SJCRH30 (cell line): ENCODE results near the gene ZNF500. TPM values are rescaled to one million over a fixed set of nuclear protein-coding genes. Genes with fewer than 3 reads are reported as not detected.
"Not testable (repeated sequence)": the region's sequence is repeated elsewhere in the genome, so short reads cannot be mapped to it uniquely, and the experiment has no call there.

Source experiments
- DNase-seq, 2 experiments: peaks; one replicate each; pipeline ENCODE4 v3.0.0-alpha.2; 2015 to 2020
- H3K27ac ChIP-seq: fragments of 250-450 bp; sonication (Bioruptor Pico); 2 replicates; pipeline ENCODE4 v1.5.1; 2020; ENCODE audit warnings: mild to moderate bottlenecking, moderate library complexity
- H3K27me3 ChIP-seq: fragments of 250-450 bp; sonication (Bioruptor Pico); 2 replicates; pipeline ENCODE4 v1.5.1; 2020; ENCODE audit warnings: mild to moderate bottlenecking, moderate library complexity
- H3K36me3 ChIP-seq: fragments of 250-450 bp; sonication (Bioruptor Pico); 2 replicates; pipeline ENCODE4 v1.5.1; 2020; ENCODE audit warnings: mild to moderate bottlenecking, moderate library complexity
- H3K4me1 ChIP-seq: fragments of 250-450 bp; sonication (Bioruptor Pico); 2 replicates; pipeline ENCODE4 v1.5.1; 2020; ENCODE audit warnings: mild to moderate bottlenecking, moderate library complexity
- H3K4me3 ChIP-seq: fragments of 250-450 bp; sonication (Bioruptor Pico); 2 replicates; pipeline ENCODE4 v1.5.1; 2020; ENCODE audit warnings: mild to moderate bottlenecking, moderate library complexity
- H3K9me3 ChIP-seq: fragments of 250-450 bp; sonication (Bioruptor Pico); replicated peaks from 2 replicates; pipeline ENCODE4 v1.5.1; 2020; ENCODE audit warnings: mild to moderate bottlenecking, moderate library complexity
- total RNA-seq: library from RNA; depleted of rRNA; stranded (reverse); fragments of >200 nt; shearing (Covaris generic); gene quantifications from 2 replicates; pipeline ENCODE4 v1.2.3, GENCODE V29; 2014

The ZNF500 gene
- total RNA-seq, 1 experiment from 2014 or later: 7.6 TPM

- Histone ChIP-seq H3K4me1 (peaks cover 11% of the 10 kb centered on the region), H3K27me3 (no peaks in the 10 kb centered on the region), H3K4me3 (no peak within 1 kb of the TSS), H3K36me3 (no peaks in the 10 kb centered on the region), H3K9me3 (no peaks in the 10 kb centered on the region), H3K27ac (no peak within 1 kb of the TSS)
- DNase-seq: no peak
Observed at GRCh38 chr16:4787627-4788482, 20.9 kb upstream of the ZNF500 start, which contains the start of gene SEPTIN12. SEPTIN12 (minus strand) TSS chr16:4788345; CDS start chr16:4787645, 700 bp downstream.

GRCh38 chr16:4787068-4787467, 20.1 kb upstream of the ZNF500 start:
- no peak overlapping the region for H3K27ac ChIP-seq
- H3K4me3 ChIP-seq: no peak overlapping the region
- DNase-seq: no peak
- H3K4me1 ChIP-seq: peaks cover 11% of the 10 kb centered on the region
- H3K9me3 ChIP-seq: no peaks in the 10 kb centered on the region
- no peaks in the 10 kb centered on the region for H3K36me3 ChIP-seq
- H3K27me3 ChIP-seq: no peaks in the 10 kb centered on the region

GRCh38 chr16:4785758-4786433, 18.9 kb upstream of the ZNF500 start:
- DNase-seq: no peak
- Histone ChIP-seq H3K27ac (no peak overlapping the region), H3K36me3 (no peaks in the 10 kb centered on the region), H3K27me3 (no peaks in the 10 kb centered on the region), H3K4me1 (peaks cover 9% of the 10 kb centered on the region), H3K9me3 (no peaks in the 10 kb centered on the region), H3K4me3 (no peak overlapping the region)

- H3K4me3 ChIP-seq: not testable (repeated sequence)
Observed at GRCh38 chr16:4784444-4784987, 17.6 kb upstream of the ZNF500 start.

GRCh38 chr16:4783951-4784336, 17.0 kb upstream of the ZNF500 start:
- Histone ChIP-seq H3K36me3 (no peaks in the 10 kb centered on the region), H3K27ac (no peak overlapping the region), H3K4me1 (no peaks in the 10 kb centered on the region), H3K4me3 (no peak overlapping the region), H3K9me3 (no peaks in the 10 kb centered on the region), H3K27me3 (no peaks in the 10 kb centered on the region)
- DNase-seq: no peak

More at GRCh38 chr16:4784444-4784987, 17.6 kb upstream of the ZNF500 start:
- H3K4me1 ChIP-seq, H3K27me3 ChIP-seq, DNase-seq, H3K36me3 ChIP-seq, H3K9me3 ChIP-seq, H3K27ac ChIP-seq: not testable (repeated sequence)

- Histone ChIP-seq H3K4me1 (no peaks in the 10 kb centered on the region), H3K9me3 (no peaks in the 10 kb centered on the region), H3K27ac (no peak overlapping the region), H3K27me3 (no peaks in the 10 kb centered on the region), H3K4me3 (no peak overlapping the region), H3K36me3 (no peaks in the 10 kb centered on the region)
- DNase-seq: no peak
Observed at GRCh38 chr16:4783251-4783950, 16.4 kb upstream of the ZNF500 start.

GRCh38 chr16:4780235-4780634, 13.3 kb upstream of the ZNF500 start:
- H3K36me3 ChIP-seq: no peaks in the 10 kb centered on the region
- no peak overlapping the region for H3K27ac ChIP-seq
- DNase-seq: no peak
- no peaks in the 10 kb centered on the region for H3K9me3 ChIP-seq
- H3K4me1 ChIP-seq: no peaks in the 10 kb centered on the region
- no peak overlapping the region for H3K4me3 ChIP-seq
- no peaks in the 10 kb centered on the region for H3K27me3 ChIP-seq

- Histone ChIP-seq H3K9me3 (no peaks in the 10 kb centered on the region), H3K27me3 (no peaks in the 10 kb centered on the region), H3K36me3 (no peaks in the 10 kb centered on the region), H3K4me3 (no peak overlapping the region), H3K4me1 (no peaks in the 10 kb centered on the region), H3K27ac (no peak overlapping the region)
- no peak for DNase-seq
Observed at GRCh38 chr16:4778050-4778392, 11.1 kb upstream of the ZNF500 start.

GRCh38 chr16:4777339-4778049, 10.5 kb upstream of the ZNF500 start:
- no peak for DNase-seq
- no peak overlapping the region for H3K4me3 ChIP-seq

GRCh38 chr16:4776141-4776705, 9.3 kb upstream of the ZNF500 start:
- Histone ChIP-seq H3K4me1 (peaks cover 4% of the 10 kb centered on the region; the same call in 1 of the 2 replicates), H3K4me3 (no peak overlapping the region), H3K27ac (no peak overlapping the region), H3K9me3 (no peaks in the 10 kb centered on the region), H3K27me3 (no peaks in the 10 kb centered on the region), H3K36me3 (no peaks in the 10 kb centered on the region)
- no peak for DNase-seq

More at GRCh38 chr16:4777339-4778049, 10.5 kb upstream of the ZNF500 start:
- Histone ChIP-seq H3K36me3 (no peaks in the 10 kb centered on the region), H3K4me1 (no peaks in the 10 kb centered on the region), H3K27me3 (no peaks in the 10 kb centered on the region), H3K27ac (no peak overlapping the region), H3K9me3 (no peaks in the 10 kb centered on the region)

GRCh38 chr16:4775005-4775404, 8.0 kb upstream of the ZNF500 start:
- no peaks in the 10 kb centered on the region for H3K36me3 ChIP-seq
- DNase-seq: no peak
- H3K4me3 ChIP-seq: no peak overlapping the region
- H3K27me3 ChIP-seq: no peaks in the 10 kb centered on the region
- H3K9me3 ChIP-seq: no peaks in the 10 kb centered on the region
- H3K4me1 ChIP-seq: peaks cover 4% of the 10 kb centered on the region; the same call in 1 of the 2 replicates
- H3K27ac ChIP-seq: no peak overlapping the region

- Histone ChIP-seq H3K27ac (no peak overlapping the region), H3K4me1 (peaks cover 4% of the 10 kb centered on the region; the same call in 1 of the 2 replicates), H3K36me3 (no peaks in the 10 kb centered on the region), H3K4me3 (no peak overlapping the region), H3K27me3 (no peaks in the 10 kb centered on the region), H3K9me3 (no peaks in the 10 kb centered on the region)
- DNase-seq: no peak
Observed at GRCh38 chr16:4772351-4772750, 5.4 kb upstream of the ZNF500 start.

- no peaks in the 10 kb centered on the region for H3K9me3 ChIP-seq
- peaks cover 4% of the 10 kb centered on the region; the same call in 1 of the 2 replicates for H3K4me1 ChIP-seq
- no peaks in the 10 kb centered on the region for H3K27me3 ChIP-seq
- no peaks in the 10 kb centered on the region for H3K36me3 ChIP-seq
- DNase-seq: peak; percentile 29 to 40
- H3K27ac ChIP-seq: no peak overlapping the region
- H3K4me3 ChIP-seq: no peak overlapping the region
Observed at GRCh38 chr16:4771646-4772045, 4.7 kb upstream of the ZNF500 start.

GRCh38 chr16:4769306-4769638, 2.3 kb upstream of the ZNF500 start:
- H3K27me3 ChIP-seq: no peaks in the 10 kb centered on the region
- no peak overlapping the region for H3K4me3 ChIP-seq
- H3K36me3 ChIP-seq: no peaks in the 10 kb centered on the region
- H3K9me3 ChIP-seq: no peaks in the 10 kb centered on the region
- H3K27ac ChIP-seq: no peak overlapping the region
- DNase-seq: no peak
- H3K4me1 ChIP-seq: peaks cover 4% of the 10 kb centered on the region; the same call in 1 of the 2 replicates
